CD8-positive, alpha-beta memory T cell (primary cell): ENCODE results near the gene ATG4C. TPM values are rescaled to one million over a fixed set of nuclear protein-coding genes. Genes with fewer than 3 reads are reported as not detected.
A peak's percentile ranks its signal among the peaks of the same experiment; 100 is the strongest.
"Not testable (repeated sequence)": the region's sequence is repeated elsewhere in the genome, so short reads cannot be mapped to it uniquely, and the experiment has no call there.

Source experiments
- CTCF ChIA-PET: fragments of 350-600 bp; sonication (Branson Sonifier 250); formaldehyde crosslinking; loops from one replicate; lab custom pipeline; 2021; ENCODE audit warnings: antibody characterized with exemption; lab: Charles Lee
- POLR2A ChIA-PET: fragments of 350-600 bp; sonication (Branson Sonifier 250); formaldehyde crosslinking; loops from one replicate; lab custom pipeline; 2021; ENCODE audit warnings: antibody characterized with exemption; lab: Charles Lee
- DNase-seq, 5 donors: peaks; one replicate each; pipeline versions ENCODE4 v3.0.0 to v3.0.0-alpha.2; 2020 to 2022; ENCODE audit warnings: mixed read lengths in 1 of 5
- H3K27ac ChIP-seq: one replicate; pipeline ENCODE4 v1.7.0; 2013; ENCODE audit warnings: low read depth, mild to moderate bottlenecking, low read length, moderate library complexity
- H3K27me3 ChIP-seq: 2 replicates; pipeline ENCODE4 v1.7.0; 2013; ENCODE audit warnings: low read length, mild to moderate bottlenecking; ENCODE audit not compliant: insufficient read depth, poor library complexity, severe bottlenecking
- H3K36me3 ChIP-seq: 2 replicates; pipeline ENCODE4 v1.7.0; 2013; ENCODE audit warnings: mild to moderate bottlenecking, low read length, moderate library complexity; ENCODE audit not compliant: insufficient read depth
- H3K4me1 ChIP-seq: 2 replicates; pipeline ENCODE4 v1.7.0; 2013; ENCODE audit warnings: mild to moderate bottlenecking, low read length, moderate library complexity; ENCODE audit not compliant: insufficient read depth
- H3K4me3 ChIP-seq: 2 replicates; pipeline ENCODE4 v1.7.0; 2013; ENCODE audit warnings: mild to moderate bottlenecking, low read length
- H3K9me3 ChIP-seq: 2 replicates; pipeline ENCODE4 v1.7.0; 2013; ENCODE audit warnings: mild to moderate bottlenecking, low read length
- H3K27ac Mint-ChIP-seq, 8 donors: one replicate each; pipeline ENCODE4 v1.8.0; 2020 to 2021; ENCODE audit warnings: mixed read lengths in 8 of 8, mild to moderate bottlenecking in 6 of 8, inconsistent platforms in 3 of 8, moderate library complexity in 3 of 8
- H3K27me3 Mint-ChIP-seq, 2 donors: one replicate each; pipeline ENCODE4 v1.8.0; 2020 to 2021; ENCODE audit warnings: mixed read lengths in 2 of 2, mild to moderate bottlenecking in 1 of 2, moderate library complexity in 1 of 2
- H3K36me3 Mint-ChIP-seq, 3 donors: one replicate each; pipeline ENCODE4 v1.8.0; 2020 to 2021; ENCODE audit warnings: mixed read lengths in 3 of 3, inconsistent platforms in 1 of 3, mild to moderate bottlenecking in 1 of 3
- H3K4me1 Mint-ChIP-seq, 3 donors: one replicate each; pipeline ENCODE4 v1.8.0; 2020 to 2021; ENCODE audit warnings: mixed read lengths in 3 of 3, inconsistent platforms in 1 of 3, mild to moderate bottlenecking in 1 of 3
- H3K4me3 Mint-ChIP-seq, 7 donors: one replicate each; pipeline ENCODE4 v1.8.0; 2020 to 2021; ENCODE audit warnings: mixed read lengths in 7 of 7, mild to moderate bottlenecking in 6 of 7, moderate library complexity in 4 of 7, inconsistent platforms in 2 of 7
- H3K9me3 Mint-ChIP-seq, 5 donors: one replicate each; pipeline ENCODE4 v1.8.0; 2020 to 2022; ENCODE audit warnings: mixed read lengths in 5 of 5, mild to moderate bottlenecking in 3 of 5, moderate library complexity in 2 of 5, inconsistent platforms in 1 of 5
- polyA plus RNA-seq: library from polyadenylated mRNA; unstranded; fragments of 300-500 nt; fragmentation: Illumina TruSeq; gene quantifications from one replicate; pipeline ENCODE4 v1.2.3, GENCODE V29; 2021
- total RNA-seq, 2 experiments: library from RNA; stranded (reverse); gene quantifications; one replicate each; pipeline ENCODE4 v1.2.3, GENCODE V29; 2021

ATG4C gene
- total RNA-seq: 10 to 100 TPM; 17.7 to 20.0 TPM
- polyA plus RNA-seq: 13.4 TPM

- H3K4me3 ChIP-seq: peak within 1 kb of the TSS; percentile 100
- H3K36me3 ChIP-seq: no peaks in the 10 kb centered on the region
- no peak within 1 kb of the TSS for H3K4me3 Mint-ChIP-seq
- no peaks in the 10 kb centered on the region for H3K27me3 ChIP-seq
- peaks cover 5 to 18% of the 10 kb centered on the region in 2 donors for H3K27me3 Mint-ChIP-seq
- peak within 1 kb of the TSS in 2 of 8 donors; percentile 24 to 65 for H3K27ac Mint-ChIP-seq
- H3K4me1 Mint-ChIP-seq: peaks cover 9 to 11% (median 10%) of the 10 kb centered on the region in 3 donors
- H3K9me3 ChIP-seq: no peaks in the 10 kb centered on the region
- peaks cover 12% of the 10 kb centered on the region for H3K4me1 ChIP-seq
- ChIA-PET CTCF (interaction anchor here (0.7 to 1.3 kb wide), 2 partner anchors 15 to 58 kb away, joined by 3 to 4 read pairs; no protein-coding TSS in a partner anchor), POLR2A (interaction anchor here (1.3 kb wide), 1 partner anchor 348 kb away, joined by 9 read pairs; no protein-coding TSS in a partner anchor)
- H3K27ac ChIP-seq: peak within 1 kb of the TSS; percentile 93
- no peaks in the 10 kb centered on the region for H3K36me3 Mint-ChIP-seq
- H3K9me3 Mint-ChIP-seq: no peaks in the 10 kb centered on the region
- DNase-seq: peak; percentile 89 to 97 (median 94)
Measured at GRCh38 chr1:62783736-62784508, at the start of gene ATG4C. TSS of gene ATG4C (plus strand) at chr1:62784132. CDS start at chr1:62803787, 19,655 bp downstream.

GRCh38 chr1:62735491-62736171, 48.3 kb upstream of the ATG4C start:
- no peak for DNase-seq
- Histone ChIP-seq H3K9me3 (no peaks in the 10 kb centered on the region), H3K27ac (no peak overlapping the region), H3K36me3 (no peaks in the 10 kb centered on the region), H3K4me3 (no peak overlapping the region), H3K4me1 (no peaks in the 10 kb centered on the region), H3K27me3 (no peaks in the 10 kb centered on the region)
- Mint-ChIP-seq H3K9me3 (no peaks in the 10 kb centered on the region), H3K4me3 (no peak overlapping the region), H3K4me1 (no peaks in the 10 kb centered on the region), H3K27me3 (peaks cover 13 to 26% of the 10 kb centered on the region in 2 donors), H3K36me3 (peaks cover 0 to 10% (median 0%) of the 10 kb centered on the region in 3 donors), H3K27ac (no peak overlapping the region)
- POLR2A ChIA-PET: no interaction called here
- CTCF ChIA-PET: no interaction called here

- H3K4me3 ChIP-seq, POLR2A ChIA-PET, DNase-seq, H3K36me3 ChIP-seq, CTCF ChIA-PET, H3K4me1 Mint-ChIP-seq, H3K4me3 Mint-ChIP-seq, H3K4me1 ChIP-seq, H3K27ac Mint-ChIP-seq, H3K27me3 ChIP-seq, H3K27ac ChIP-seq, H3K9me3 ChIP-seq, H3K9me3 Mint-ChIP-seq: not testable (repeated sequence)
- Mint-ChIP-seq H3K36me3 (peaks cover 0 to 10% (median 0%) of the 10 kb centered on the region in 3 donors), H3K27me3 (peaks cover 13 to 38% of the 10 kb centered on the region in 2 donors)
Measured at GRCh38 chr1:62740701-62741100, 43.2 kb upstream of the ATG4C start.

GRCh38 chr1:62744611-62745577, 39.0 kb upstream of the ATG4C start:
- Mint-ChIP-seq H3K36me3 (peaks cover 0 to 4% (median 0%) of the 10 kb centered on the region in 3 donors), H3K27ac (no peak overlapping the region), H3K9me3 (peaks cover 0 to 3% (median 0%) of the 10 kb centered on the region in 5 donors), H3K4me1 (no peaks in the 10 kb centered on the region), H3K4me3 (no peak overlapping the region), H3K27me3 (peaks cover 0 to 23% of the 10 kb centered on the region in 2 donors)
- no peaks in the 10 kb centered on the region for H3K36me3 ChIP-seq
- no peak overlapping the region for H3K4me3 ChIP-seq
- DNase-seq: no peak
- no peaks in the 10 kb centered on the region for H3K27me3 ChIP-seq
- CTCF ChIA-PET: interaction anchor here (1.4 to 3.7 kb wide), 4 partner anchors 221 to 572 kb away, joined by 3 to 25 read pairs (median 12); no protein-coding TSS in a partner anchor
- H3K9me3 ChIP-seq: no peaks in the 10 kb centered on the region
- POLR2A ChIA-PET: no interaction called here
- H3K4me1 ChIP-seq: no peaks in the 10 kb centered on the region
- no peak overlapping the region for H3K27ac ChIP-seq

GRCh38 chr1:62746086-62746808, 37.7 kb upstream of the ATG4C start:
- ChIA-PET POLR2A (interaction anchor here (0.5 to 0.6 kb wide), 2 partner anchors 22 to 309 kb away, joined by 3 to 4 read pairs; partner anchors contain the start of gene USP1), CTCF (interaction anchor here (0.9 to 3.7 kb wide), 7 partner anchors 15 to 618 kb away, joined by 3 to 25 read pairs (median 3); no protein-coding TSS in a partner anchor)
- Histone ChIP-seq H3K27ac (no peak overlapping the region), H3K4me1 (no peaks in the 10 kb centered on the region), H3K27me3 (no peaks in the 10 kb centered on the region), H3K4me3 (no peak overlapping the region), H3K36me3 (no peaks in the 10 kb centered on the region), H3K9me3 (no peaks in the 10 kb centered on the region)
- Mint-ChIP-seq H3K36me3 (no peaks in the 10 kb centered on the region), H3K27ac (no peak overlapping the region), H3K4me3 (no peak overlapping the region), H3K27me3 (peaks cover 3 to 11% of the 10 kb centered on the region in 2 donors), H3K9me3 (peaks cover 0 to 3% (median 0%) of the 10 kb centered on the region in 5 donors), H3K4me1 (no peaks in the 10 kb centered on the region)
- peak in 2 of 5 donors; percentile 10 to 27 for DNase-seq

GRCh38 chr1:62746809-62747138, 37.2 kb upstream of the ATG4C start:
- CTCF ChIA-PET: interaction anchor here (0.9 to 3.7 kb wide), 6 partner anchors 15 to 619 kb away, joined by 3 to 25 read pairs (median 6); no protein-coding TSS in a partner anchor
- no peak overlapping the region for H3K27ac ChIP-seq
- no peaks in the 10 kb centered on the region for H3K9me3 ChIP-seq
- Mint-ChIP-seq H3K27ac (no peak overlapping the region), H3K36me3 (no peaks in the 10 kb centered on the region), H3K9me3 (peaks cover 0 to 2% (median 0%) of the 10 kb centered on the region in 5 donors), H3K4me3 (no peak overlapping the region), H3K27me3 (peaks cover 3 to 6% of the 10 kb centered on the region in 2 donors), H3K4me1 (no peaks in the 10 kb centered on the region)
- no peaks in the 10 kb centered on the region for H3K36me3 ChIP-seq
- no peak overlapping the region for H3K4me3 ChIP-seq
- no peak for DNase-seq
- H3K4me1 ChIP-seq: no peaks in the 10 kb centered on the region
- POLR2A ChIA-PET: interaction anchor here (0.5 to 0.6 kb wide), 2 partner anchors 23 to 310 kb away, joined by 3 to 4 read pairs; partner anchors contain the start of gene USP1
- no peaks in the 10 kb centered on the region for H3K27me3 ChIP-seq
